Caco-2 (cell line): ENCODE data around the gene KRT79. TPM values are rescaled to one million over a fixed set of nuclear protein-coding genes. Genes with fewer than 3 reads are reported as not detected.

Source experiments
- BruUV-seq: library from RNA; stranded (reverse); fragments of 400-500 nt; replicated peaks from 2 replicates; lab custom pipeline; 2021; lab: Mats Ljungman, UMichigan
- CTCF ChIA-PET: fragments of 300-600 bp; sonication (Branson Sonifier 250); formaldehyde crosslinking; loops from one replicate; lab custom pipeline; 2022; ENCODE audit warnings: antibody characterized with exemption; lab: Charles Lee
- POLR2A ChIA-PET: fragments of 300-600 bp; sonication (Branson Sonifier 250); formaldehyde crosslinking; loops from one replicate; lab custom pipeline; 2022; ENCODE audit warnings: antibody characterized with exemption; lab: Charles Lee
- DNase-seq, 2 experiments: peaks; one replicate each; pipeline versions ENCODE4 v3.0.0 to v3.0.0-alpha.2; 2020 to 2022
- H3K27me3 ChIP-seq: replicated peaks from 2 replicates; pipeline ENCODE4 v1.6.0; 2011; ENCODE audit warnings: low read length; ENCODE audit not compliant: control insufficient read depth, insufficient read depth
- H3K36me3 ChIP-seq: 2 replicates; pipeline ENCODE4 v1.5.1; 2011; ENCODE audit warnings: low read length; ENCODE audit not compliant: control insufficient read depth, insufficient read depth
- H3K4me1 ChIP-seq: fragments of 250-450 bp; sonication (Bioruptor Pico); 2 replicates; pipeline ENCODE4 v1.5.1; 2020; ENCODE audit warnings: mild to moderate bottlenecking
- H3K4me3 ChIP-seq: 2 replicates; pipeline ENCODE4 v1.5.1; 2011; ENCODE audit warnings: low read depth, mild to moderate bottlenecking, control low read depth, low read length
- H3K9me3 ChIP-seq: fragments of 250-450 bp; sonication (Bioruptor Pico); 2 replicates; pipeline ENCODE4 v1.5.1; 2020; ENCODE audit warnings: mild to moderate bottlenecking, moderate library complexity
- H3K27ac Mint-ChIP-seq: one replicate; pipeline ENCODE4 v1.8.0; 2022; ENCODE audit warnings: mixed read lengths; ENCODE audit not compliant: unreplicated experiment
- H3K27me3 Mint-ChIP-seq: one replicate; pipeline ENCODE4 v1.8.0; 2022; ENCODE audit warnings: mixed read lengths; ENCODE audit not compliant: insufficient read depth, unreplicated experiment
- H3K36me3 Mint-ChIP-seq: one replicate; pipeline ENCODE4 v1.8.0; 2022; ENCODE audit warnings: mild to moderate bottlenecking, mixed read lengths; ENCODE audit not compliant: insufficient read depth, unreplicated experiment
- H3K4me1 Mint-ChIP-seq: one replicate; pipeline ENCODE4 v1.8.0; 2022; ENCODE audit warnings: low read depth, mixed read lengths; ENCODE audit not compliant: unreplicated experiment
- H3K4me3 Mint-ChIP-seq: one replicate; pipeline ENCODE4 v1.8.0; 2022; ENCODE audit warnings: mild to moderate bottlenecking, moderate library complexity, mixed read lengths; ENCODE audit not compliant: unreplicated experiment
- H3K9me3 Mint-ChIP-seq: one replicate; pipeline ENCODE4 v1.8.0; 2022; ENCODE audit warnings: mixed read lengths; ENCODE audit not compliant: unreplicated experiment
- CTCF ChIP-seq, 2 experiments: fragments of 200-600 bp in 1 of 2; IDR thresholded peaks; 1 replicate in 1 of 2; 2 replicates in 1 of 2; pipeline versions ENCODE4 v1.5.1 to v1.8.0; 2011 to 2022; ENCODE audit warnings: antibody characterized with exemption in 1 of 2, control low read depth in 1 of 2, inconsistent platforms in 1 of 2, low read depth in 1 of 2, low read length in 1 of 2, mild to moderate bottlenecking in 1 of 2, moderate library complexity in 1 of 2; ENCODE audit not compliant: insufficient read depth in 1 of 2, severe bottlenecking in 1 of 2, unreplicated experiment in 1 of 2
- intact Hi-C: fragments of 100-400 bp; cut with micrococcal nuclease; formaldehyde crosslinking; loops from one replicate; pipeline ENCODE4 v1.10.0; 2022; ENCODE audit not compliant: unreplicated experiment
- total RNA-seq: library from RNA; stranded (reverse); gene quantifications from 2 replicates; pipeline ENCODE4 v1.2.3, GENCODE V29; 2022

KRT79 gene
- total RNA-seq, 1 experiment from 2014 or later, result not detected

- H3K4me3 ChIP-seq, result peak overlapping the region; percentile 49
- peak overlapping the region; percentile 76 for H3K27ac Mint-ChIP-seq
- no peaks in the 10 kb centered on the region for H3K36me3 Mint-ChIP-seq
- no peaks in the 10 kb centered on the region for H3K27me3 ChIP-seq
- H3K27me3 Mint-ChIP-seq, result no peaks in the 10 kb centered on the region
- POLR2A ChIA-PET, result interaction anchor here (1.0 kb wide), 1 partner anchor 106 kb away, joined by 6 read pairs; no protein-coding TSS in a partner anchor
- H3K9me3 ChIP-seq, result no peaks in the 10 kb centered on the region
- no peak for DNase-seq
- TSS peak; percentile 86 for BruUV-seq
- H3K36me3 ChIP-seq, result no peaks in the 10 kb centered on the region; the same call in 1 of the 2 replicates
- H3K4me3 Mint-ChIP-seq, result peak overlapping the region; percentile 80
- H3K4me1 ChIP-seq, result peaks cover 43% of the 10 kb centered on the region
- H3K9me3 Mint-ChIP-seq, result no peaks in the 10 kb centered on the region
- no peak for TF ChIP-seq CTCF (IDR thresholded peaks at IDR 0.05; ENCODE audit: insufficient read depth in 1 of 2, low read depth in 1 of 2, low read length in 1 of 2, severe bottlenecking in 1 of 2, unreplicated experiment in 1 of 2)
- CTCF ChIA-PET, result interaction anchor here (0.5 to 1.1 kb wide), 3 partner anchors 9 to 71 kb away, joined by 3 read pairs; no protein-coding TSS in a partner anchor
- H3K4me1 Mint-ChIP-seq, result peaks cover 33% of the 10 kb centered on the region
- intact Hi-C loops, result loop anchor here (5.0 kb wide), 1 partner anchor 733 kb away; no protein-coding TSS in a partner anchor
Observed at GRCh38 chr12:52874573-52875435, 40.7 kb upstream of the KRT79 start.

GRCh38 chr12:52873832-52874572 lies 39.9 kb upstream of the KRT79 start:
- Histone ChIP-seq H3K27me3 (no peaks in the 10 kb centered on the region), H3K36me3 (no peaks in the 10 kb centered on the region; the same call in 1 of the 2 replicates), H3K9me3 (no peaks in the 10 kb centered on the region), H3K4me3 (peak overlapping the region; percentile 49), H3K4me1 (peaks cover 43% of the 10 kb centered on the region)
- BruUV-seq, result TSS peak; percentile 86
- Mint-ChIP-seq H3K36me3 (no peaks in the 10 kb centered on the region), H3K9me3 (no peaks in the 10 kb centered on the region), H3K27me3 (no peaks in the 10 kb centered on the region), H3K27ac (peak overlapping the region; percentile 76), H3K4me1 (peaks cover 32% of the 10 kb centered on the region), H3K4me3 (peak overlapping the region; percentile 80)
- peak; percentile 70 to 71 for DNase-seq
- ChIA-PET POLR2A (interaction anchor here (1.0 kb wide), 1 partner anchor 107 kb away, joined by 6 read pairs; no protein-coding TSS in a partner anchor), CTCF (interaction anchor here (0.5 to 1.1 kb wide), 4 partner anchors 8 to 180 kb away, joined by 3 to 7 read pairs (median 3); no protein-coding TSS in a partner anchor)
- intact Hi-C loops, result loop anchor here (5.0 kb wide), 1 partner anchor 732 kb away; no protein-coding TSS in a partner anchor
- no peak for TF ChIP-seq CTCF (IDR thresholded peaks at IDR 0.05; ENCODE audit: insufficient read depth in 1 of 2, low read depth in 1 of 2, low read length in 1 of 2, severe bottlenecking in 1 of 2, unreplicated experiment in 1 of 2)

GRCh38 chr12:52873513-52873831 lies 39.4 kb upstream of the KRT79 start:
- no peaks in the 10 kb centered on the region; the same call in 1 of the 2 replicates for H3K36me3 ChIP-seq
- BruUV-seq, result no TSS peak
- H3K4me3 ChIP-seq, result peak overlapping the region; percentile 49; the same call in 1 of the 2 replicates
- Mint-ChIP-seq H3K9me3 (no peaks in the 10 kb centered on the region), H3K4me3 (peak overlapping the region; percentile 80), H3K27ac (peak overlapping the region; percentile 76), H3K27me3 (no peaks in the 10 kb centered on the region), H3K36me3 (no peaks in the 10 kb centered on the region), H3K4me1 (peaks cover 32% of the 10 kb centered on the region)
- H3K9me3 ChIP-seq, result no peaks in the 10 kb centered on the region
- no peak for TF ChIP-seq CTCF (IDR thresholded peaks at IDR 0.05; ENCODE audit: insufficient read depth in 1 of 2, low read depth in 1 of 2, low read length in 1 of 2, severe bottlenecking in 1 of 2, unreplicated experiment in 1 of 2)
- ChIA-PET POLR2A (no interaction called here), CTCF (interaction anchor here (0.5 to 1.1 kb wide), 3 partner anchors 8 to 181 kb away, joined by 3 to 7 read pairs (median 3); no protein-coding TSS in a partner anchor)
- no peaks in the 10 kb centered on the region for H3K27me3 ChIP-seq
- no peak for DNase-seq
- peaks cover 43% of the 10 kb centered on the region for H3K4me1 ChIP-seq
- intact Hi-C loops, result loop anchor here (5.0 kb wide), 1 partner anchor 731 kb away; no protein-coding TSS in a partner anchor
